ENCODE measurements around the gene IGF2.
"Not testable (repeated sequence)": the region's sequence is repeated elsewhere in the genome, so short reads cannot be mapped to it uniquely, and the experiment has no call there.

Gene IGF2

DNA sequence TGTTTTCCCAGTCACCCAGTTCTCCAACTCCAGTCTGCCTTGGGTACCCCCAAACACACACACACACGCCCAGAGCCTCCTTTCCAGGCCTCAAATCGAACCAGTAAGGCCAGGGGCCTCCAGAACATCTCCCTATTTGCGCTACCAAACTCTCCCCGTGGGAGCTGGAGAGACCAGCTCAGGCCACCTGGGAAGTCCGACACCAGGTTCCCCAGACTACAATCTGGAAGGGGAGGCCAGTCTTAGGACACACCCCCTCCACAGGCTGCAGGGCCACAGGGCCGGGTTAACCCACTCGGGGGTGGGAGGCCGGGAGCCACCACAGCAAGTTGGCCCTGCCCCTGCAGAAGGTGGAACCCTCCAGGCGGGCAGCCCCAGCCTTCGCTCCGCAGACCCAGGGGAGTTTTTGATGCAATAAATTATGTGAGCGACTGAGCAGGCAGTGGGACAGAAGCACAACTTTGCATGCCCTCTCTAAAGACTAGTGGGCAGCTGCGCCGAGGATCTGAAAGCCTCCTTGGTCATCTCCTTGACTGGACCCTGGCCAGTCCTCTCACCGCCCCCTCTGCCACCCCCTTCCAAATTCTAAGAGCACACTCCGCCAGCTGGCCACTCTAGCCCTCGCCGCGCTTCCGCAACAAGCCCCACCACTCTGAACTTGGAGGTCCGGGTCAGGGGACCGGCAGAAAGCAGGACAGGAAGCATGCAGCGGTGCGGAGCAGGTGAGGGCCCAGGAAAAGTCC is 2.8 kb downstream of the IGF2 start:
- DNase-seq = no peak

DNA sequence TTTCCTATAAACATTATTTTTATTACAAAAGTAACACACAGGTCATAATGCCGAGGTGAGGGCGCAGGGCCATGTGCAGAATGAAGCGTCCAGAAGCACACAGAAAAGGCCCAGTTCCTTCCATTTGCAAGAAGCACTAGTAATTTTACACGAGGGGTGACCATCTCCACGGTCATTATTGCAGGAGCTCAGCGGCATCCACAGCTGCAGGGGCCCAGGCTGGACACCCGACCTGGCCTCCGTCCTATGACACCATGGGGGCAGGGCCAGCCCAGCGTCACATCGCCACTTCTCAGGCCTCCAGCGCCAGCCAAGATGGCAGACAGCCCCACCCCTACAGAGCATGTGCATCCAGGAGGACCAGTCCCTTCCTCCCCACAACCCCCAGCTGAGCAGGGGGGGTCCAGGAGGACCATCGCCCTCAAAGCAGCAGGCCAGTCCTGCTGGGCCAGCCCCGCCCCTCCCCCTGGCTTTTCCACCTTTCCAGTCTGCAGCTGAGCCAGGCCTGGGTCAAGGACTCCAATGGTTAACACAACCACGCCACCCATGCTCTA is 3.5 kb downstream of the IGF2 start:
- DNase-seq = no peak

DNA sequence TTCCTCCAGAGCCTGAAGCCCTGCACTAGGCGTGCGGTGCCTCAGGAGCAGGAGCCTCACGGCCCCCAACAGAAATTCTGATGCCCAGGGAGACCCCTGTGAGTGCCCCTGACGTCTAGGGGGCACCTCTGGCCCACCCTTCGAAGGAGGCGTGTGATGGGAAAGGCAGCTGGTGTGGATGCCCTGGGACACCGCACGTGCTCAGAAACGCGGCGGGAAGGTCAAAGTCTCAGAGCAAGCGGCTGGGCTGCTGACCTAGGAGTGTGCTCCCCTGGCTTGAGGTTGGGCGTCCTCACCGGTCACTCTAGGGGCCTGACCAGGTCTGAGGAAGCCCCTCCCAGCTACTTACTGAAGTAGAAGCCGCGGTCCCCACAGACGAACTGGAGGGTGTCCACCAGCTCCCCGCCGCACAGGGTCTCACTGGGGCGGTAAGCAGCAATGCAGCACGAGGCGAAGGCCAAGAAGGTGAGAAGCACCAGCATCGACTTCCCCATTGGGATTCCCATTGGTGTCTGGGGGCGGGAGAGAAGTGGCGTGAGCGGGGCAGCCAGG is 4.1 kb downstream of the IGF2 start:
- no peak for DNase-seq

DNA sequence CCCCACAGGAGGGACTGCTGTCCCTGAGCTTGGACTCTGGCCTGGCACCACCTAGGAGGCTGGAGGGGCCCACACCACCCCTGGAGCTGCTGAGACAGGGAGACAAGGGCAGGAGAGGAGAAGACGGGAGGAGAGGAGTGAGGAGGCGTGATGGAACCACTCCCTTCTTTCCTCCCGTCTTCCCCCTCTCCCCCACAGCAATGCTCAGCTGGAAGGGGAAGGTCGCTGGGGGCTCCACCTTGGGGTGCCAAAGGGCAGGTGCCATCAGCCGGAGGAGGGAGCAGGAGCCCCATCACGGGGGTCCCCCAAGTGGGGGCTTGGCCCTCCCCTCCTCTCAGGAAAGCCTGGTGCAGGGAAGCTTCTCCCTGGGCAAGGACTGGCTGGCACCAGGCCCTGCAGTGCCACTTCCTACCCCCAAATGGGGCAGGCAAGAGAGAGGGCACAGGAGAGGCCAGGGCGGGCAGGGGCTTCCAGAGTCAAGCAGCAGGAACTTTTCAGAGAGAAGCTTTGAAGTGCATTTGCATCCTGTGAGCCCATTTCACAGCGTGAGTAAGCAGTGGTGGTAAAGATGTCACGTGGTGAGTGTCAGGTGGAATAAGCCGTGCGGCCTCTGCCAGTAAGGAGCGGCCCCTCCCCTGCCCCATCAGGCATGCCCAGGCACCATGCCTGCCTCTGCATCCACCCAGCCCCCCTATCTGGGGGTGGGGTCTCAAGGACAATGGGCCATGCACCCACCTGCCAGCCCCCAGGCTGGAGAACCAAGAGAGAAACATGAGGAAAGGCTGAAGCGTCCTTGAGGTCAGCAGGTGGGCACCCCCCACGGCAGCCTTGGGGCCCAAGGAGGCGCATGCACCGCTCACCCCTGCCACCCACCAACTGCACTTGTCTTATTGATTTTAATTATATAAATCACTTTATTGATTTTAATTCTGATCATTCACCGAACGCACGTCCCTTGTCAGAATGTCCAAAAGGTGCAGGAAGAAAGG is 4.9 kb downstream of the IGF2 start:
- no peak for DNase-seq

DNA sequence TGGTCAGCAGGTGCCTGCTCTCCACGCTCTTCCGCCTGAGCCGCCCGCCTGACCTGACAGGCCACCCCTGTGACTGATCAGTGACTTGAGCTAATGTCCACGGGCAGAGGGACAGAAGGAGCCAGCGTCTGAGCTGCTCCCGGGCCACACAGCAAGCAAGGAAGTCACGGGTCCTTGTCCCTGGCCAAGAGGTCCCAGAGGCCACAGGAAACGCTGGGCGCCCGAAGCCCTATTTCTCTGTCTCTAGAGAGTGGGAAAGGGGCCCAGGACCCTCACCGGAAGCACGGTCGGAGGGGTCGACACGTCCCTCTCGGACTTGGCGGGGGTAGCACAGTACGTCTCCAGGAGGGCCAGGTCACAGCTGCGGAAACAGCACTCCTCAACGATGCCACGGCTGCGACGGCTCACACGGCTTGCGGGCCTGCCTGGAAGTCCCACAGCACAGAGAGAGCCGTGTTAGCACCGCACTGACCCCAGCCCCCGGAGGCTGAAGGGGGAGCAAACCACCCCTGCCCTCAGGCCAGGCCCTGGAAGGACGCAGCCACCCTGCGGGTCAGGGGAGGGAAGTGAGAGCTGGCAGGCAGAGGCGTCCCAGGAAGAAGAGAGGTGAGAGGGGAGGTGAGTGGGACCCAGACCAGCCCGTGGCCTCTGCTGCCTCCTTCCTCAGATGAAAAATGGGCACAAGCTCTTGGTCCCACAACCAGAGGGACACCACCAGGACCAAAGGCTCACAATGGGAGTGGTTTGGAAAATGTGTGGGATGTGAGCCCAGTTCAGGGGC is 5.8 kb downstream of the IGF2 start:
- no peak for DNase-seq

DNA sequence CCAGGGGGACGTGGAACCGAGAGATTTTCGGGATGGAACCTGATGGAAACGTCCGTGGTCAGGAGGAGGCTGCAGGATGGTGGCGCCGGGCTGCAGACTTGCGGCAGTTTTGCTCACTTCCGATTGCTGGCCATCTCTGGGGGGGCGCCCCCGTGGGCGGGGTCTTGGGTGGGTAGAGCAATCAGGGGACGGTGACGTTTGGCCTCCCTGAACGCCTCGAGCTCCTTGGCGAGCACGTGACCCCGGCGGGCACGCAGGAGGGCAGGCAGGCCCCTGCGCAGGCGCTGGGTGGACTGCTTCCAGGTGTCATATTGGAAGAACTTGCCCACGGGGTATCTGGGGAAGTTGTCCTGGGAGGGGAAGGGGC is 6.3 kb downstream of the IGF2 start:
- DNase-seq = no peak

DNA sequence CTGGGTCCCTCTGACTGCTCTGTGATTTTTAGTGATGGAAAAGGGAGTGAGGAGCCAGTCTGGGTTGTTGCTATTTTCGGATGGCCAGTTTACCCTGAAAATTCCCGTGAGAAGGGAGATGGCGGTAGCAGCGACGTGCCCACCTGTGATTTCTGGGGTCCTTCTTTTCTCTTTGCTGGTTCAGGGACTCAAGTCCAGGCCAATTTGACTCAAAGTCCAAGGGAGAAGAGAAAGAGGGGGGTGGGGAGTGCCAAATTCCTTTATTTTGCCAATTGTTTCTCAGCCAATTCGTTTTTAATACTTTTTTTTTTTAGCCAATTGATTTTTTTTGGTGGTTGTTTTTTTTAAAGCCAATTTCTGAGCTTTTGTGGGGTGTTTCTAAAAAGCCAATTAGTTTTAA is 6.9 kb downstream of the IGF2 start:
- no peak for DNase-seq

DNA sequence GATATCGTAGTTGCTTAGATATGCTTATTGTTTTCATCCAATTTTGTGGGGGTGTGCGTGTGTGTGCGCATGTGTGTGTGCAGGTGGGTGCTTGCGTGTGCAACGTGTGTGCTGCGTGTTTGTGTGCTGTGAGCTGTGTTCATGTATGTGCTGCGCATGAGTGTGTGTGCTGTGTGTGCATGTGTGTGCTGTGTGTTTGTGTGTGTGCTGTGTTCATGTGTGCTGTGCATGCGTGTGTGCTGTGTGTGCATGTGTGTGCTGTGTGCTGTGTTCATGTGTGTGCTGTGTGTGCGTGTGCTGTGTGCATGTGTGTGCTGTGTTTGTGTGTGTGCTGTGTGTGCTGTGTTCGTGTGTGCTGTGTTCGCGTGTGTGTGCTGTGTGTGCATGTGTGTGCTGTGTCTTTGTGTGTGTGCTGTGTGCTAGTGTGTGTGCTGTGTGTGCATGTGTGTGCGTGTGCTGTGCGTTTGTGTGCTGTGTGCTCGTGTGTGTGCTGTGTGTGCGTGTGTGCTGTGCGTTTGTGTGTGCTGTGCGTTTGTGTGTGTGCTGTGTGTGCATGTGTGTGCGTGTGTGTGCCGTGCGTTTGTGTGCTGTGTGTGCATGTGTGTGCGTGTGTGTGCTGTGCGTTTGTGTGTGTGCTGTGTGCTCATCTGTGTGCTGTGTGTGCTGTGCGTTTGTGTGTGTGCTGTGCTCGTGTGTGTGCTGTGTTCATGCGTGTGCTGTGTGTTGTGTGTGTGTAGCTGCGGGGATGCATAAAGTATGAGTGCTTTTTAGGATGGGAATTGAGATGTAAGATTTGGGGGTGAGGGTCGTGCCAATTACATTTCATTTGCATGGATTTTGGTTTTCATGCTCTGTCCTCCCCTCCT is 7.6 kb downstream of the IGF2 start:
- no peak for DNase-seq

DNA sequence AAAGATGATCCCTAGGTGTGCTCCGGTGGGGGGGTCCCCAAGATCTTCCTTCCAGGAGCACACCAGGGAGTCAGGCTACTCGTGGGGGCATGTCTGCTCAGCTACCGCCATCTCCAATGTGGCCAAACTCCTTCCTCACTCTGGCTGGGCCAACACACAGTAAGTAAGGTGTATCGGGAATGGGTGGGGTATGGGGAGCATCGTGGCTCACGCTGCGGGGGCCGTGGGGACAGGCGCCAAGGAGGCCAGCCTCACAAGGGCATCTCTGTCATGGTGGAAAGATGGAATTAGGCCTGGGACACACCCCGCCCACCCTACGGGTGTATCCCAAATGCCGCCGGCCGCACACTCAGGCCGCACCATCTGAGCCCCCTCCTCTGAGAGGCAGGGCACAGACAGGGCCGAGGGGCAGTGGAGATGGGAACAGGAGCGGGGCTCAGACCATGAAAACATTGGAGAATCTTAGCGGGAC is 8.3 kb downstream of the IGF2 start:
- DNase-seq = no peak

DNA sequence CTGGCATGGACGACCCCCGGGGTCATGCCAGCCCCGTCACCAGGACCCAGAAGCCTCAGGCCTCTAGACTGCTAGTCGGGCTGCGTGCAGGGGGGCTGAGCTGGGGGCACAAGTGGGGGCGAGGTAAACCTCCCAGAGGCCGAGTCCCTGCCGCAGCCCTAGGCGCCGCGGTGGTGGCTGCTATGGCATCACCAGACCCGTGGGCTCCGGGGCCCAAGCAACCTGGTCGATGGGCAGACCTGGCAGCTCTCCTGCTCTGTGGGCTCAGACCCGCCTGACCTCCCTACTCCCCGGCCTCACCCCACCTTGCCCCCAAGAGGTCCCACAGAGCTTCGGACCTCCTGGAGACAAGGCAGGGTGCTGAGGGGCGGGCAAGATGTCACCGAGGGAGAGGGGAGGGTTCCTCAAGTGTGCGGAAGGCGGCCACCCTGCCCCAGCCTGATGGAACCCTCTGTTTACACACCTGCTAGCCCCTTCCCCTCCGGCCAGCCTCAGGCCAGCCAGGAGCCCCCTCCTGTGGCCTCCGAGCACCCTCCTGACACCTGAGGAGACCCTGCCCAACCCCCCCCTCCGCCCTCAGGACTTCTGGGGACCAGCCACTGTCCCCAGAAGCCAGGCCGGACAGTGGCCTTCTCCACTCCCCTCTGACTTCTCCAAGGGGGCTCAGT is 9.4 kb downstream of the IGF2 start:
- DNase-seq = no peak

DNA sequence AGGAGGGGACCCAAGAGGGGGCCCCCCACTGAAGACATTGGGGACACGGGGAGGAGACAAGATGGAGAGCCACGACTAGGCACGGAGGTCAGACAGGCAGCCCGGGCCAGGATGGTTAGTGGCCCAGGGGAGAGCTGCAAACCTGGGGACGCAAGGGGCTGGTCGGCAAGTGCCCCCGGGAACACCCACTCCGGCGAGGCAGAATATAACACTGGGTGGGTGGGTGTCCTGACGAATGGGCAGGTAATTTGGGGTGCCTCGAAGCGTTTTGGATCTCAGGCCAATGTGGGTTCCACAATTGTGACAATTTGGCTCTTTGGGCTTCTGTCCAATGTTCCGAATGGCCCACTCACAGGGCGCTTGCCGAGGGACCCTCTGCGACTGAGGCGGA is 9.9 kb downstream of the IGF2 start:
- DNase-seq = no peak

DNA sequence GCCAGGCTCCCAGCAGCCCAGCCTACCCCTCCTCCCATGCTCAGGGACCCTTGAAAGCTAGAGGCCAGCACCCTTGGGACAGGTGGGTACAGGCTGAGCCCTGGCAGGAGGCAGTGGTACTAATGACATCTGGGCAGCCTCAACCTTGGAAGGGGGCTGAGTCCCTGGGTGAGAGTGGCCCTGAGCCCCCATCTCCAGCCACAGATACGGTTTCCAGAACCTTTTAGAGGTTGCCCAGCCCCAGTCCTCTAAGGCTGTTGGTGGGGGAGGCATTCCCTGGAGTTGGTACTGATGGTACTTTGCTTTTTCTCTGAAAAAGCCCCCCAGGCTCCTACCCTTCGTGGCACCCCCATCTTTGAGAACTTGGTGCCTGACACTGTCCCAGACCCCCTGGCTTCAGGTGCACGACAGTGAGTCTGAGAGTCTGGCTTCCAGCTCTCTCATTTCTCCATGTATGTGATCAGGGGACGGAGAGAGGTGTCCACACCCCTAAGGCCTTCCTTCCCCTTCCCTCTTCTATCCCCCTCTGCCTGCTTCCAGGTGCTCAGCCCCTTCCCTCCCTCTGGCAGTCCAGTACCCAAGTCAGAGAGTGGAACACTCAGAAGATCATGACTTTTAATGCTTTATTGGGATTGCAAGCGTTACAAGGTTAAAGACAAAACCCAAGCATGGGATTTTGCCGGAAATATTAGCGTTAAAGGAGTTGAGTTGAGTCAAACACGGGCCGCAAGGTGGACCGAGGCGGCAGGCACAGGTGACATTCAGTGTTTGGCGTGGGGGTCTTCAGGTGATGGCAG is 10.5 kb downstream of the IGF2 start:
- no peak for DNase-seq

DNA sequence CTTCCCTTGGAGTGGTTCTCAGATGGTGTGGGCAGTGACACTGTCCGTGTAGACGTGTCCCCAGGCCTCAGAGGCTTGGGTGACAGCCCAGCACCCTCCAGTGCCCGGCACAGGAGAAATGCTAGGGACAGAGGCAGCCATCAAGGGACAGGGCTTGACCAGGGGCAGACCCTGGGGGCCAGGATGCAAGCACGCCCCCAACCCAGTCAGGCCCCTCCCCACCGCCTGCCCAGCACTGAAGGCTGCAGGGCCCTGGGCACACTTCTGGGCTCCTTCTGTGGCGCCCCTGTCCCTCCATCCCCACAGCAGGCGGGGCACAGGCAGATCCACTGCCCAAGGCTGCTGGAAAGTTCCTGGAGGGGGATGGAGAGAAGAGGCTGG is 11.1 kb downstream of the IGF2 start:
- DNase-seq = no peak

DNA sequence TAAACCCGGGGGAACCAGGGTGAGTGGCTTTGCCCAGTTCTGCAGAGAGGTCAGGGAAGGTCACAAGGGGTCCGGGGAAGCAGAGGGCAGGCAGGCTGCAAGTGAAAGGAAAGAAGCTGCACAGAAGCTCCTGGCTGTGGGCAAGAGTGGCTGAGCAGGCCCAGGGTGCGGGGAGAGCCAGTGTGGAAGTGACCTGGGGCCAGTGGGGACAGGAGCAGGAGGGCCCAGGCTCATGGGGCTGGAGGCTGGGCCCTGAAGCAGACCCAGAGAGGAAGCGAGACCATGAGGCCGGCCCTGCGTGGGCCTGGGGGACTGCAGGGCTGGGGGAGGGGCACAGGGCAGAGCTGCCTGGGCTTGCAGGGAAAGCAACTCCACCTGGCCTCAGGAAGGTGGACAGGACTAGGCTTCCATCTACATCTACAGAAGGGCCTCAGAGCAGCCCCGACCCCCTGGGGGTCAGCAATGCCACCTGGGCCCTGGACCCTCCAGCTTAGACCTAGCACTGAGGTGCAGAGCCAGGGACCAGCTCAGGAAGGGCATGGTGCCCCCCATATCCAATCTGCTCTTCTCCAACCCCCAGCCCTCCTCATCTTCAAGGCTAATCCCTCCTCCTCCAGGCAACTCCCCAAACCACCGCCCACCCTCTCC is 11.6 kb downstream of the IGF2 start:
- no peak for DNase-seq

DNA sequence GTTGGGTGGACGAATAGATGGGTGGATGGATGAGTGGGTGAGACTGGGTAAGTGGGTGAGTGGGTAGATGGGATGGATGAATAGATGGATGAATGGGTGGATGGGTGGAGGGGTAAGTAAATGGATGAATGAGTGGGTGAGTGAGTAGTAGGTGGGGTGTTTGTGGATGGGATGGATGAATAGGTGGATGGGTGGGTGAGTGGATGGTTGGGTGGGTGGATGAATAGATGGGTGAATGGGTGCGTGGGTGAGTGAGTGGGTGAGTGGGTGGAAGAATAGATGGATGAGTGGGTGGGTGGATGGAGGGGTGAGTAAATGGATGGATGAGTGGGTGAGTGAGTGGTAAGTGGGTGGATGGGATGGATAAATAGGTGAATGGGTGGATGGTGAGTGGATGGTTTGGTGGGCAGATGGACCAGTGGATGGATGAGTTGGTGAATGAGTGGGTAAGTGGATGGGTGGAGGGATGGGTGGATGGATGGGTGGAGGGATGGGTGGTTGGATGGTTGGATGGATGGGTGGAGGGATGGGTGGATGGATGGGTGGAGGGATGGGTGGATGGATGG is 12.6 kb downstream of the IGF2 start:
- DNase-seq = no peak

DNA sequence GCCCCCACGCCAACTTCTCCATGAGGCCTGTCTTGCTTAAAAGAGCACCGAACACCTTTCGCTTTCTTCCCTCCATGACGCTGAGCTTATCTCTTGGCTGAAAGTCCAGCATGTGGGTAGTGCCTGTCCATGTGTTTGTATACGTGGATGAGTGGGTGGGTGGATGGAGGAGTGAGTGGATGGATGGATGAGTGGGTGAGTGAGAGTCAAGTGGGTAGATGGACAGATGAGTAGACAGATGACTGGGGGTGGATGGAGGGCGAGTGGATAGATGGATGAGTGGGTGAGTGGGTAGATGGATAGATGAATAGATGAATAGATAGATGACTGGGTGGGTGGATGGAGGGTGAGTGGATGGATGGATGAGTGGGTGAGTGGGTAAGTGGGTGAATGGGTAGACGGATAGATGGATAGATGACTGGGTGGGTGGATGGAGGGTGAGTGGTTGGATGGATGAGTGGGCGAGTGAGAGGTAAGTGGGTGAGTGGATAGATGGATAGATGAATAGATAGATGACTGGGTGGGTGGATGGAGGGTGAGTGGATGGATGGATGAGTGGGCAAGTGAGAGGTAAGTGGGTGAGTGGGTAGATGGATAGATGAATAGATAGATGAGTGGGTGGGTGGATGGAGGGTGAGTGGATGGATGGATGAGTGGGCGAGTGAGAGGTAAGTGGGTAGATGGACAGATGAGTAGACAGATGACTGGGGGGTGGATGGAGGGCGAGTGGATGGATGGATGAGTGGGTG is 14.3 kb downstream of the IGF2 start:
- not testable (repeated sequence) for DNase-seq

DNA sequence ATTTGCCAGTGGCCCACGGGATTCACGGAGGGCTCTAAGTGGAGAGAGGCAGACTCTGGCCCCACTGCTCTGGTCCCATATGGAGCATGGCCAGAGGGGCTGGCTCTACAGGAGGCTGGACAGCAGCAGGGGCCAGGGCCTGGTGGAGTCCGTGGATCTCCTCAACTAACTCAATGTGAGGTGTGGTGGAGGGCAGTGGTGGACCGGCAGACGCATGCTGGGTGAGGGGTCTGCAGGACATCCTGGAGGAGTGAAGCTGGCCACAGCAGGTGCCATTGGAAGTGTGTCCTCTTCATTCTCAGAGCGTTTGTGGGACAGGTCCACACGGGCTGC is 15.6 kb downstream of the IGF2 start:
- DNase-seq = no peak

DNA sequence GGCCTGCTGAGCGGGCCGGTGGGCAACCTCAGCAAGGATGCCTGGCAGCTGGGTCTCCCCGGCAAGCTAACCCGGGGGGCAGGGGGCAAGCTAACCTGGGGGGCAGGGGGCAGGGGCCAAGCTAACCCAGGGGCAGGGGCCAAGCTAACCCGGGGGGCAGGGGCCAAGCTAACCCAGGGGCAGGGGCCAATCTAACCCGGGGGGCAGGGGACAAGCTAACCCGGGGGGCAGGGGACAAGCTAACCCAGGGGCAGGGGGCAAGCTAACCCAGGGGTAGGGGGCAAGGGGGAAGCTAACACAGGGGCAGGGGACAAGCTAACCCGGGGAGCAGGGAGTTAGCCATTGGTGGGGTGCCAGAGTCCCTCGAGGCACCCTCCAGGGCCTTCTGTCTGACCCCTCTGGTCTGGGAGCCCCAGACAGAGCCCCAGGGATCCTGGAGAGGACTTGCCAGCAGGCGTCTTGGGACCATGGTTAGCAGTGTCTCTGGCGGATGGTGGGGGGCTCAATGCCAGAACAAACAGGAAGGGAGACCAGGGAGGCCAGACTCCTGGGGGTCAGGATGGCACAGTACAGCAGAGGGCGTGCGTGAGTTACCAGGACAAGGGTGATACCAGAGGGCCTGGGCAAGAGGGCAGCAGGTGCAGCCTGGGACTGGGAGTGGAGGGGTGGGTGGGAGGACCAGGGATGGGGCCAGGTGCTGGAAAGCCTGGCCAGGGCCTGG is 16.1 kb downstream of the IGF2 start:
- no peak for DNase-seq
